Measurements from ENCODE around the gene MIOX.

The MIOX gene

GRCh38 chr22:50444663-50445062 is 42.0 kb upstream of the MIOX start:
- Histone ChIP-seq H3K9me3 (ENCODE audit: insufficient read depth, low read depth, low read length) (no peaks in the 10 kb centered on the region), H3K4me1 (ENCODE audit: insufficient read depth, low read length, poor library complexity, severe bottlenecking) (peaks cover 11% of the 10 kb centered on the region), H4K20me1 (ENCODE audit: insufficient read depth, low read length, poor library complexity, severe bottlenecking) (peaks cover 2% of the 10 kb centered on the region), H2AFZ (ENCODE audit: low read length) (no peak overlapping the region), H3K9me2 (replicated peaks; ENCODE audit: low read depth, low read length) (no peaks in the 10 kb centered on the region), H3K79me2 (ENCODE audit: insufficient read depth, low read length) (no peaks in the 10 kb centered on the region), H3K36me3 (ENCODE audit: insufficient read depth, low read length) (peaks cover 47% of the 10 kb centered on the region; the same call in 1 of the 2 replicates), H3K27me3 (ENCODE audit: insufficient read depth, low read length, poor library complexity, severe bottlenecking) (no peaks in the 10 kb centered on the region), H3F3A (ENCODE audit: low read depth) (no peaks in the 10 kb centered on the region), H3K4me2 (ENCODE audit: low read depth, low read length, poor library complexity, severe bottlenecking) (no peak overlapping the region), H3K4me3 (ENCODE audit: low read length, poor library complexity, severe bottlenecking) (no peak overlapping the region), H3K9ac (ENCODE audit: low read depth, low read length, poor library complexity, severe bottlenecking) (no peak overlapping the region)
- TF ChIP-seq EZH2phosphoT487 (IDR thresholded peaks at IDR 0.05; ENCODE audit: borderline replicate concordance): no peak
- TF ChIP-seq, protein P1, sequence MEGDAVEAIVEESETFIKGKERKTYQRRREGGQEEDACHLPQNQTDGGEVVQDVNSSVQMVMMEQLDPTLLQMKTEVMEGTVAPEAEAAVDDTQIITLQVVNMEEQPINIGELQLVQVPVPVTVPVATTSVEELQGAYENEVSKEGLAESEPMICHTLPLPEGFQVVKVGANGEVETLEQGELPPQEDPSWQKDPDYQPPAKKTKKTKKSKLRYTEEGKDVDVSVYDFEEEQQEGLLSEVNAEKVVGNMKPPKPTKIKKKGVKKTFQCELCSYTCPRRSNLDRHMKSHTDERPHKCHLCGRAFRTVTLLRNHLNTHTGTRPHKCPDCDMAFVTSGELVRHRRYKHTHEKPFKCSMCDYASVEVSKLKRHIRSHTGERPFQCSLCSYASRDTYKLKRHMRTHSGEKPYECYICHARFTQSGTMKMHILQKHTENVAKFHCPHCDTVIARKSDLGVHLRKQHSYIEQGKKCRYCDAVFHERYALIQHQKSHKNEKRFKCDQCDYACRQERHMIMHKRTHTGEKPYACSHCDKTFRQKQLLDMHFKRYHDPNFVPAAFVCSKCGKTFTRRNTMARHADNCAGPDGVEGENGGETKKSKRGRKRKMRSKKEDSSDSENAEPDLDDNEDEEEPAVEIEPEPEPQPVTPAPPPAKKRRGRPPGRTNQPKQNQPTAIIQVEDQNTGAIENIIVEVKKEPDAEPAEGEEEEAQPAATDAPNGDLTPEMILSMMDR (conservative IDR thresholded peaks at IDR 0.05; ENCODE audit: low read length): no peak

GRCh38 chr22:50445071-50445879 is 41.4 kb upstream of the MIOX start:
- Histone ChIP-seq H3K4me2 (ENCODE audit: low read depth, low read length, poor library complexity, severe bottlenecking) (no peak overlapping the region), H3F3A (ENCODE audit: low read depth) (no peaks in the 10 kb centered on the region), H3K9ac (ENCODE audit: low read depth, low read length, poor library complexity, severe bottlenecking) (no peak overlapping the region), H4K20me1 (ENCODE audit: insufficient read depth, low read length, poor library complexity, severe bottlenecking) (peaks cover 4% of the 10 kb centered on the region), H3K9me2 (replicated peaks; ENCODE audit: low read depth, low read length) (no peaks in the 10 kb centered on the region), H2AFZ (ENCODE audit: low read length) (no peak overlapping the region), H3K36me3 (ENCODE audit: insufficient read depth, low read length) (peaks cover 41% of the 10 kb centered on the region; the same call in 1 of the 2 replicates), H3K9me3 (ENCODE audit: insufficient read depth, low read depth, low read length) (no peaks in the 10 kb centered on the region), H3K4me3 (ENCODE audit: low read length, poor library complexity, severe bottlenecking) (no peak overlapping the region), H3K27me3 (ENCODE audit: insufficient read depth, low read length, poor library complexity, severe bottlenecking) (no peaks in the 10 kb centered on the region), H3K4me1 (ENCODE audit: insufficient read depth, low read length, poor library complexity, severe bottlenecking) (peaks cover 16% of the 10 kb centered on the region), H3K79me2 (ENCODE audit: insufficient read depth, low read length) (no peaks in the 10 kb centered on the region)
- TF ChIP-seq EZH2phosphoT487 (IDR thresholded peaks at IDR 0.05; ENCODE audit: borderline replicate concordance): no peak
- TF ChIP-seq, protein P1 (conservative IDR thresholded peaks at IDR 0.05; ENCODE audit: low read length): no peak

GRCh38 chr22:50445880-50446707 is 40.6 kb upstream of the MIOX start:
- H3K79me2 ChIP-seq (ENCODE audit: insufficient read depth, low read length): no peaks in the 10 kb centered on the region
- H3K9ac ChIP-seq (ENCODE audit: low read depth, low read length, poor library complexity, severe bottlenecking): no peak overlapping the region
- peaks cover 43% of the 10 kb centered on the region; the same call in 1 of the 2 replicates for H3K36me3 ChIP-seq (ENCODE audit: insufficient read depth, low read length)
- H2AFZ ChIP-seq (ENCODE audit: low read length): no peak overlapping the region
- H3K9me3 ChIP-seq (ENCODE audit: insufficient read depth, low read depth, low read length): no peaks in the 10 kb centered on the region
- TF ChIP-seq EZH2phosphoT487 (IDR thresholded peaks at IDR 0.05; ENCODE audit: borderline replicate concordance): no peak
- TF ChIP-seq, protein P1 (conservative IDR thresholded peaks at IDR 0.05; ENCODE audit: low read length): no peak
- H3K4me1 ChIP-seq (ENCODE audit: insufficient read depth, low read length, poor library complexity, severe bottlenecking): peaks cover 16% of the 10 kb centered on the region
- no peaks in the 10 kb centered on the region for H3K27me3 ChIP-seq (ENCODE audit: insufficient read depth, low read length, poor library complexity, severe bottlenecking)
- peaks cover 9% of the 10 kb centered on the region for H4K20me1 ChIP-seq (ENCODE audit: insufficient read depth, low read length, poor library complexity, severe bottlenecking)
- H3K4me2 ChIP-seq (ENCODE audit: low read depth, low read length, poor library complexity, severe bottlenecking): no peak overlapping the region
- H3K4me3 ChIP-seq (ENCODE audit: low read length, poor library complexity, severe bottlenecking): no peak overlapping the region
- no peaks in the 10 kb centered on the region for H3F3A ChIP-seq (ENCODE audit: low read depth)
- no peaks in the 10 kb centered on the region for H3K9me2 ChIP-seq (replicated peaks; ENCODE audit: low read depth, low read length)

Data from Loucy (cell line).